Mucosa of descending colon (tissue), 3 donors: ENCODE results near the gene AK3. TPM values are rescaled to one million over a fixed set of nuclear protein-coding genes. Genes with fewer than 3 reads are reported as not detected.

Experiments used
- ATAC-seq: fragments of 200-7000 bp; cut with Tn5 transposase; one replicate; pipeline ENCODE4 v1.9.1; 2020; ENCODE audit warnings: mild to moderate bottlenecking, moderate library complexity
- DNase-seq, 3 donors: peaks; one replicate each; pipeline ENCODE4 v3.0.0-alpha.2; 2020
- H3K36me3 ChIP-seq: fragments of 200-600 bp; one replicate; pipeline ENCODE4 v1.8.0; 2021; ENCODE audit warnings: low read depth, mild to moderate bottlenecking
- H3K4me1 ChIP-seq: fragments of 200-600 bp; one replicate; pipeline ENCODE4 v1.8.0; 2021; ENCODE audit warnings: low read depth, mild to moderate bottlenecking
- H3K4me3 ChIP-seq: fragments of 200-600 bp; one replicate; pipeline ENCODE4 v1.8.0; 2021; ENCODE audit warnings: mild to moderate bottlenecking
- H3K9me3 ChIP-seq: fragments of 200-600 bp; one replicate; pipeline ENCODE4 v1.8.0; 2021; ENCODE audit warnings: mild to moderate bottlenecking
- intact Hi-C, 2 donors: fragments of 100-400 bp; cut with DNase I in 1 of 2; cut with micrococcal nuclease in 1 of 2; formaldehyde crosslinking; loops; one replicate each; pipeline versions ENCODE4 v1.11.0 to v1.11.1; 2022; cut with DNase I, micrococcal nuclease
- total RNA-seq, 3 donors: library from RNA; stranded (reverse); fragmentation: NEBNext Ultra II Directional in 2 of 3; extraction: Animal tissue kit (Norgen Biotek cat#: 25700) in 2 of 3; gene quantifications; one replicate each; pipeline versions ENCODE4 v1.2.1 to v1.2.4, GENCODE V29; 2021 to 2023
- TF ChIP-seq, protein P1 (sequence below): fragments of 200-600 bp; IDR thresholded peaks from one replicate; pipeline ENCODE4 v1.8.0; 2022; ENCODE audit warnings: antibody characterized with exemption, mild to moderate bottlenecking
- donor health status: DM: no; HTN: no; CAD: no; lungs with moderate emphysema.
- donor health status: DM: no; HTN: no; CAD: no.
- donor health status: DM: no; HTN: yes; CAD: no.

AK3 gene
- total RNA-seq, 3 donors from 2014 or later = 71.4 to 86.8 (median 74.0) TPM

DNA sequence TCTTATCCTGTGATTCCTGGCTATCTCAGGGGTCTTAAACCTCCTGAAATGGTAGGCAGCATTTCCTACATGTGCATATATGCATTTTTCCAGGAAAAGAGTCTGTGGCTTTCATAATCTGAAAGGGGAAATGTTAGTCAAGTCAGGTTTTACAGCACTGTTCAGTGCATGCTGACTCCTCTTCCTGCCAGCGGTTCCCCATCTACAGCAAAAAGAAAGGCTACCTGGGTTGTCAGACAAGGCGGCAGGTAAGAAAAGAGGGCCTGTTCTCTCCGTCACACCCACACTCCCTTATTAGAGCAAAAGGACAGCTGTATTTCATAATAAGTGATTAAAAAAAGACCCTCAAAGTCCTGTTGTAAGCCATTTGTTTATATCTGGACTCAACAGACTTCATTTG lies 70.4 kb downstream of the AK3 start:
- no peaks in the 10 kb centered on the region for H3K9me3 ChIP-seq

DNA sequence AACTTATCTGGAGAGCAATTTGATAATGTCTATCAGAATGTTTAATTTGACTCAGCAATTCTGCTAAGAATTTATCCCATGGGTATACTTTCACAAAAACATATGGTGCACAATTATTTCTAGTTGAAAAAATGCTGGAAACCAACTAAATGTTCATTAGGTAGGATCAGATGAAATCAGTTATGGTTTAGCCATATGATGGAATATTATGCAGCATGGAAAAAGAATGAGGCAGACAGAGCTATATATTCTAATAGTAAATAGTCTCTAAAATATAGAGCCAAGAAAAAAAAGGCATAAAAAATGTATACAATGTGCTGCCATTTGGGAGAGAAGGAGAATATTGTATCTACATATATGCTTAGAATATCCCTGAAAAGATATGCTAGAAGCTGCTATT lies 71.1 kb downstream of the AK3 start:
- H3K36me3 ChIP-seq = no peaks in the 10 kb centered on the region
- DNase-seq (no peak), ATAC-seq (no peak)
- intact Hi-C loops = no loop called here
- H3K9me3 ChIP-seq = no peaks in the 10 kb centered on the region
- H3K4me3 ChIP-seq = no peak overlapping the region
- peaks cover 6% of the 10 kb centered on the region for H3K4me1 ChIP-seq
- TF ChIP-seq, protein P1, sequence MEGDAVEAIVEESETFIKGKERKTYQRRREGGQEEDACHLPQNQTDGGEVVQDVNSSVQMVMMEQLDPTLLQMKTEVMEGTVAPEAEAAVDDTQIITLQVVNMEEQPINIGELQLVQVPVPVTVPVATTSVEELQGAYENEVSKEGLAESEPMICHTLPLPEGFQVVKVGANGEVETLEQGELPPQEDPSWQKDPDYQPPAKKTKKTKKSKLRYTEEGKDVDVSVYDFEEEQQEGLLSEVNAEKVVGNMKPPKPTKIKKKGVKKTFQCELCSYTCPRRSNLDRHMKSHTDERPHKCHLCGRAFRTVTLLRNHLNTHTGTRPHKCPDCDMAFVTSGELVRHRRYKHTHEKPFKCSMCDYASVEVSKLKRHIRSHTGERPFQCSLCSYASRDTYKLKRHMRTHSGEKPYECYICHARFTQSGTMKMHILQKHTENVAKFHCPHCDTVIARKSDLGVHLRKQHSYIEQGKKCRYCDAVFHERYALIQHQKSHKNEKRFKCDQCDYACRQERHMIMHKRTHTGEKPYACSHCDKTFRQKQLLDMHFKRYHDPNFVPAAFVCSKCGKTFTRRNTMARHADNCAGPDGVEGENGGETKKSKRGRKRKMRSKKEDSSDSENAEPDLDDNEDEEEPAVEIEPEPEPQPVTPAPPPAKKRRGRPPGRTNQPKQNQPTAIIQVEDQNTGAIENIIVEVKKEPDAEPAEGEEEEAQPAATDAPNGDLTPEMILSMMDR = no peak

More for the DNA sequence above, 70.4 kb downstream of the AK3 start:
- DNase-seq (no peak), ATAC-seq (no peak)
- TF ChIP-seq, protein P1 = no peak
- Histone ChIP-seq H3K4me3 (no peak overlapping the region), H3K4me1 (no peaks in the 10 kb centered on the region), H3K36me3 (no peaks in the 10 kb centered on the region)
- intact Hi-C loops = no loop called here

DNA sequence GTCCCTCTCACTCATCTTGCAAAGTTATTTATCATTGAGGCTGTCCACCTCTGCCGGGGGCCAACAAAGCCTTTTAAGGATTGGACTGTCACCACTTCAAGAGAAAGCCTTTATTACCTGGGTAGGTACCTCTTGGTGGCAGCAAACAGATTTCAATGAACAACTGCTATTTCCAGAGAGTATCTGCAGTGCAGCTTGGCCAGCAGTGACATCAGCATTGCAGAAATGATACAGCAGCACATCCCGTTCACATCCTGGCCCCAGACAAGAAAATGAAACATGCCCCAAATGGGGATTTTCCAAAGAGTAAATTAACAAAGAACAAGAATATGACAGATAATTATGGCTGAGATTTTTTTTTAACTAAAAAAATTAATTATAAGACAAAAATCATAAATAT lies 72.4 kb downstream of the AK3 start:
- H3K4me3 ChIP-seq = no peak overlapping the region
- ATAC-seq (no peak), DNase-seq (no peak)
- H3K9me3 ChIP-seq = no peaks in the 10 kb centered on the region
- peaks cover 12% of the 10 kb centered on the region for H3K4me1 ChIP-seq
- no peaks in the 10 kb centered on the region for H3K36me3 ChIP-seq
- TF ChIP-seq, protein P1 = no peak
- intact Hi-C loops = no loop called here

DNA sequence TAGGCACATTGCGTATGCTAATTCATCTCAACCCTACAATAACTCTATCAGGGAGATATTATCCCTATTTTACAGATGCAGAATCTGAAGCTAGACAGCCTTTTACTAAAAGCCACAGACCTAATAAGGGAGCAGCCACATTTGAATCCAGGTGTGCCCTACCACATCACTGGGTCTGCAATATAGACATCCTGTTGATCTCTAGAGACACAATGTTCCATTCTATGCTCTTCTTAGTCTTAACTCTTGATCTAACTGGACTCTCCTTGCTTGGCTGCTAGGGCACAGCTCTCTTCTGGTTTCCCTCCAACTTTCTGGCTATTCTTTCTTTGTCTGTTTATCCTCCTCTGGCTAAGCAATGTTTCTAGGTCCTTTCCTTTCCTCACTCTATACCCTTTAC lies 73.3 kb downstream of the AK3 start:
- TF ChIP-seq, protein P1 = no peak
- DNase-seq (no peak), ATAC-seq (no peak)
- Histone ChIP-seq H3K36me3 (no peaks in the 10 kb centered on the region), H3K4me1 (peaks cover 12% of the 10 kb centered on the region), H3K9me3 (no peaks in the 10 kb centered on the region), H3K4me3 (no peak overlapping the region)
- intact Hi-C loops = no loop called here

DNA sequence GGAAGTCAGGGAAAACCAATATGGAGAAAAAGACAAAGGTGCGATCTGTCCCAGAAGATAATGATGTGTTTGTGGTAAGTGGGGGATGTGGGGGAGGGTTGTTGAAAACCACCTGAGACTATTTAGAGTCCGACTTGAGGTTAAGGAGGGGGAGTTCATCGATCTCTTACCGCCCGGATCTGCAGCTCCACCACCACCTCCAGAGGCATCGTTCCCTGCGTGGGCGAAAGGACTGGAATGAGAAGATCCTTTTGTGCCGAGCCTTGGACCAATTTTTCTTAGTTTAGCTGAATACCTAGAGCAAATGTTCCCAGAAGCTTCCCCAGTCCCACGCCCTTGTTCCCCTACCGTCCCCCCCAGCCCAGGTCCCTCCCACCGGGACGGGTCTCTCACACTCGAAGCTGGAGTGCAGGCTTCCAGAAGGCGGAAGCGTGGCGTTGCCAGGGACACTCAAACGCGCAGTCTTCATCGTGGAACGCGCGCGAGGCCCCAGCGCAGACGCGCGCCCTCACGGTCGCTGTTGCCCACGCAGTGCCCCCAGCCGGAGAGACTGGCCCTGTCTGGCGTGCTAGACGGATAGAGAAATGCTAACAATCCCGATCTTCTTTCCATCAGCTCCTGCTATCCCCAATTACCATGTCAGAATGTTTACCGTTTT lies 74.8 kb downstream of the AK3 start, which contains the start of gene SPATA6L:
SPATA6L (minus strand) TSS at position 439 of the 658 bp plus-strand sequence; CDS start at position 209, 230 bp downstream.
- peak; percentile 76 to 84 (median 83) for DNase-seq
- no peaks in the 10 kb centered on the region for H3K36me3 ChIP-seq
- intact Hi-C loops = no loop called here
- peak within 1 kb of the TSS; percentile 18 for H3K4me3 ChIP-seq
- no peaks in the 10 kb centered on the region for H3K9me3 ChIP-seq
- ATAC-seq = peak; percentile 56
- TF ChIP-seq, protein P1 = no peak
- peaks cover 12% of the 10 kb centered on the region for H3K4me1 ChIP-seq
